ENCODE measurements around the gene GALNT7.

The GALNT7 gene

GRCh38 chr4:173247321-173247720, 78.7 kb downstream of the GALNT7 start:
- Mint-ChIP-seq H3K27me3 (no peaks in the 10 kb centered on the region), H3K36me3 (peaks cover 14% of the 10 kb centered on the region), H3K4me3 (no peak overlapping the region), H3K9me3 (ENCODE audit: low read depth) (no peaks in the 10 kb centered on the region), H3K27ac (no peak overlapping the region), H3K4me1 (ENCODE audit: low read depth) (peaks cover 18% of the 10 kb centered on the region)

DNA sequence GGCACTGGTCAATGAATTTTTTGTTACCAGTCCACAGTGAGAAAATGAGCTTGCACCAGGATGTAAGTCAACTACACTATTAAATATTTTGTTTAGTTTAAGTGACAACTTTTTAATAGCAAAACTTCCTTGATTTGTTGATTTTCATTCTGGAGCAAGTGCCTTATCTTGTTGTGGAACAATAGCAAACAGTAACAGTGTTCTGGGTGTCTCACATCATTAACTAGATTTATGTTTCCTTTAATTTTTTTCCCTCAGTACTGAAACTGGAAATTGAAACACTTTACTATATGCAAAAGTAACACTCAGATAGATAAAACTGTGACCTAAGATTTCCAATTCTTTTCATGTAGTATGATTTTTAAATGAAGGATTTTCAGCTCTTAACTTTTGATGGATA, 80.1 kb downstream of the GALNT7 start:
- Mint-ChIP-seq H3K4me1 (ENCODE audit: low read depth) (peaks cover 14% of the 10 kb centered on the region), H3K9me3 (ENCODE audit: low read depth) (no peaks in the 10 kb centered on the region), H3K36me3 (peaks cover 21% of the 10 kb centered on the region), H3K4me3 (no peak overlapping the region), H3K27me3 (no peaks in the 10 kb centered on the region), H3K27ac (no peak overlapping the region)

GRCh38 chr4:173252024-173252935, 83.7 kb downstream of the GALNT7 start:
- Mint-ChIP-seq H3K4me3 (no peak overlapping the region), H3K27me3 (no peaks in the 10 kb centered on the region), H3K36me3 (peaks cover 21% of the 10 kb centered on the region), H3K4me1 (ENCODE audit: low read depth) (peaks cover 6% of the 10 kb centered on the region), H3K27ac (no peak overlapping the region), H3K9me3 (ENCODE audit: low read depth) (no peaks in the 10 kb centered on the region)

- H3K4me3 Mint-ChIP-seq, result no peak overlapping the region
- peaks cover 14% of the 10 kb centered on the region for H3K36me3 Mint-ChIP-seq
- peak overlapping the region; percentile 56 for H3K27ac Mint-ChIP-seq
- peaks cover 8% of the 10 kb centered on the region for H3K4me1 Mint-ChIP-seq (ENCODE audit: low read depth)
- no peaks in the 10 kb centered on the region for H3K27me3 Mint-ChIP-seq
- no peaks in the 10 kb centered on the region for H3K9me3 Mint-ChIP-seq (ENCODE audit: low read depth)
Observed at GRCh38 chr4:173253561-173253960, 85.0 kb downstream of the GALNT7 start.

GRCh38 chr4:173254646-173255045, 86.0 kb downstream of the GALNT7 start:
- peaks cover 8% of the 10 kb centered on the region for H3K4me1 Mint-ChIP-seq (ENCODE audit: low read depth)
- no peaks in the 10 kb centered on the region for H3K27me3 Mint-ChIP-seq
- H3K27ac Mint-ChIP-seq, result no peak overlapping the region
- peaks cover 14% of the 10 kb centered on the region for H3K36me3 Mint-ChIP-seq
- H3K4me3 Mint-ChIP-seq, result no peak overlapping the region
- H3K9me3 Mint-ChIP-seq (ENCODE audit: low read depth), result no peaks in the 10 kb centered on the region

DNA sequence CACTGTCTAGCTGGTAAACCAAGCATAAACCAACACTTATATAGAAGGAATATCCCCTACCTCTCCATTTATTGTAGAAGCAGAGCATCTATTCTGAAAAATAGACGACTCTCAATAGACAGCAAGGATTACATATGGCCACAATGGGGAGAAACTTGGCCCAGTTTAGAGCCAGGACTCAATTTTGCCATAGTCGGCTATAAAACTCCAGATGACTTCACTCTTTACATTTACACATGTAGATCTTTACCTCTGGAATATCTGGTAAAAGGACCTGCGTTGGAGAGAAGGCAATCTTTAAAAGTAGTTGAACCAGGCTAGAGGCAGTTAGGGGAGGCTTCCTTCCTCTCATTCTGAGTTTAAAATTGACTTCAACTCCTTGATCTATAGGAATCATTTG, 88.2 kb downstream of the GALNT7 start:
- Mint-ChIP-seq H3K4me1 (ENCODE audit: low read depth) (peaks cover 8% of the 10 kb centered on the region), H3K9me3 (ENCODE audit: low read depth) (no peaks in the 10 kb centered on the region), H3K4me3 (no peak overlapping the region), H3K36me3 (peaks cover 8% of the 10 kb centered on the region), H3K27ac (no peak overlapping the region), H3K27me3 (no peaks in the 10 kb centered on the region)

DNA sequence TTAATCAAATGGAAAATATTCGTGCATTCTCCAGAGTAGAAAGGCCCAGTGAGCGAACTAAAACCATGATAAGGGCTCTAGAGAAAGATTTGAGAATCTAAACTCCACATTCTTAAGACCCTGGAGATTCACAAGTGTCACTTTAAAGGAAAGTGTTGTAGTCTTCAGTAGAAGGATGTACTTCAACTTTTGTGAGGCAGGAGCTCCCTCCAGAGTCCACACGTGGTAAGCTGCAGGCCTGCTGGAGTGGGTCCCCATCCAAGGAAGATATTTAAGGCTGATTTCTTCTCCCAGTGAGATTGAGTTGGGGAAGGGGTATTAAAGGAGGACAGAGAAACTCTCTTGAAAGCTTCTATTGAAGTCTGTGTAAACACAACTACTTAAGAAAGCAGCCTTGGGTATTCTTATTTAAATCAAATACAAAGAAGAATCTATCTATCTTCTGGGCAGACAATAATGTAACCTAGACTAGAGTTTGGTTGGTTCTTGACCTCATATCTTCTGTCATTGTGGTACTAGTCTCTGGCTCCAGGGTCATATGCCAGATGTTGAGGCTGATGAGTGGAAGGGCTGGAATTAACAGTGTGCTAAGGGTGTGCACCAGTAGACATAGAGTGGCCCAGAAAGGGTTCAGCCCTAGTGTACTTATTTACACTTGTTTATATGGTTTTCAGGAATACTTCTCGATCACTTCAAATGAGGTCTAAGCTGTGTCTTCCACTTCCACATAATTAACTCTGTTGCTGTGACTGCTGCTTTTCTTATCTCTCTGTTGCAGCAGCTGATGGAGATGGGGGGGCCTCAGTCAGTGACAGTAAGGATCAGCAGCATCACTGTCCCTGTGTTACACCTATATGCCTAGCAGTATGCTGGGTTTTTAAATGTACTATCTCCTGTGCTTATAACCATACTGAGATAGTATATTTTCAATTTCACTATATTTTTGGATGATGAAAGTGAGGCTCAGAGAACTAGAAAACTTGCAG, 89.4 kb downstream of the GALNT7 start:
- peaks cover 3% of the 10 kb centered on the region for H3K36me3 Mint-ChIP-seq
- H3K4me3 Mint-ChIP-seq, result no peak overlapping the region
- H3K27me3 Mint-ChIP-seq, result no peaks in the 10 kb centered on the region
- H3K27ac Mint-ChIP-seq, result no peak overlapping the region
- no peaks in the 10 kb centered on the region for H3K9me3 Mint-ChIP-seq (ENCODE audit: low read depth)
- H3K4me1 Mint-ChIP-seq (ENCODE audit: low read depth), result peaks cover 7% of the 10 kb centered on the region

- Mint-ChIP-seq H3K4me1 (ENCODE audit: low read depth) (peaks cover 11% of the 10 kb centered on the region), H3K27me3 (no peaks in the 10 kb centered on the region), H3K4me3 (no peak overlapping the region), H3K27ac (no peak overlapping the region), H3K36me3 (no peaks in the 10 kb centered on the region), H3K9me3 (ENCODE audit: low read depth) (no peaks in the 10 kb centered on the region)
Observed at GRCh38 chr4:173258866-173259265, 90.3 kb downstream of the GALNT7 start.

DNA sequence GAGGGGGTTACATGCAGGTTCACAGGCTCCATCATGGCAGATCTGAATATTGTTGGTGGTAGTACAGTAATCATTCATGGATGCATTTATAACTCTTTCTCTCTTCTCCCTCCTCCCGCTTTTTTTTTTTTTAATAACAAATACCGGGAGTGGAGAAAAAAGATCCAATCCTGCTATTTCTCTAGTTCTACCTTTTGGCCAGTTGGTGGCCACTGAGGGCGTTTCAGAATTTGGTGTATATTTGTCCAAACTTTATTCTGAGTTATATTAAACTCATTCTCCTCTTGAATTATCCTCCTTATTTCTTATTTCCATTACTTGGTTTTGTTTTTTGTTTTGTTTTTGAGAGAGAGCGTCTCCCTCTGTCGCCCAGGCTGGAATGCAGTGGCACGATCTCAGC, 90.7 kb downstream of the GALNT7 start:
- no peaks in the 10 kb centered on the region for H3K9me3 Mint-ChIP-seq (ENCODE audit: low read depth)
- H3K4me3 Mint-ChIP-seq, result no peak overlapping the region
- H3K4me1 Mint-ChIP-seq (ENCODE audit: low read depth), result peaks cover 16% of the 10 kb centered on the region
- no peak overlapping the region for H3K27ac Mint-ChIP-seq
- H3K27me3 Mint-ChIP-seq, result no peaks in the 10 kb centered on the region
- H3K36me3 Mint-ChIP-seq, result no peaks in the 10 kb centered on the region

GRCh38 chr4:173261052-173261451, 92.4 kb downstream of the GALNT7 start:
- Mint-ChIP-seq H3K4me3 (no peak overlapping the region), H3K27me3 (no peaks in the 10 kb centered on the region), H3K9me3 (ENCODE audit: low read depth) (no peaks in the 10 kb centered on the region)

GRCh38 chr4:173262375-173262774, 93.8 kb downstream of the GALNT7 start:
- Mint-ChIP-seq H3K9me3 (ENCODE audit: low read depth) (no peaks in the 10 kb centered on the region), H3K27ac (no peak overlapping the region), H3K4me3 (no peak overlapping the region), H3K4me1 (ENCODE audit: low read depth) (peaks cover 29% of the 10 kb centered on the region), H3K36me3 (no peaks in the 10 kb centered on the region), H3K27me3 (no peaks in the 10 kb centered on the region)

More at GRCh38 chr4:173261052-173261451, 92.4 kb downstream of the GALNT7 start:
- no peaks in the 10 kb centered on the region for H3K36me3 Mint-ChIP-seq
- H3K4me1 Mint-ChIP-seq (ENCODE audit: low read depth), result peaks cover 29% of the 10 kb centered on the region
- no peak overlapping the region for H3K27ac Mint-ChIP-seq

- no peaks in the 10 kb centered on the region for H3K27me3 Mint-ChIP-seq
- H3K4me3 Mint-ChIP-seq, result peak overlapping the region; percentile 46
- H3K27ac Mint-ChIP-seq, result no peak overlapping the region
- peaks cover 32% of the 10 kb centered on the region for H3K4me1 Mint-ChIP-seq (ENCODE audit: low read depth)
- H3K9me3 Mint-ChIP-seq (ENCODE audit: low read depth), result no peaks in the 10 kb centered on the region
- no peaks in the 10 kb centered on the region for H3K36me3 Mint-ChIP-seq
Observed at GRCh38 chr4:173264245-173264644, 95.6 kb downstream of the GALNT7 start.

GRCh38 chr4:173264684-173265185, 96.1 kb downstream of the GALNT7 start:
- no peaks in the 10 kb centered on the region for H3K36me3 Mint-ChIP-seq
- H3K27me3 Mint-ChIP-seq, result no peaks in the 10 kb centered on the region
- peak overlapping the region; percentile 46 for H3K4me3 Mint-ChIP-seq
- peaks cover 32% of the 10 kb centered on the region for H3K4me1 Mint-ChIP-seq (ENCODE audit: low read depth)
- H3K9me3 Mint-ChIP-seq (ENCODE audit: low read depth), result no peaks in the 10 kb centered on the region
- H3K27ac Mint-ChIP-seq, result no peak overlapping the region

DNA sequence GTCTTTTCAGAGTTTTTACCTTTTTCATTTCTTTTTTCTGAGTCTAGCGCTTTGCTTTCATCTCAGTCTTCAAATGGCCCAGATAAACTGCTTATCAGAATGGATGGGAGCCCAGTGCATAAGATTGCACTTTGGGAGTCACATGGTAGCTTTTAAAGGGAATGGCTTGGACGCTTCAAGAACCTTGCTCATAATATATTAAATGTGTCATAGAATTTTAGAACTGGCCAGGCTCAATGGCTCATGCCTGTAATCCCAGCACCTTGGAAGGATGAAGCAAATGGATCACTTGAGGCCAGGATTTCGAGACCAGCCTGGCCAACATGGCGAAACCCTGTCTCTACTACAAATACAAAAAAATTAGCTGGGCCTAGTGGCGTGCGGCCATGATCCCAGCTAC, 97.1 kb downstream of the GALNT7 start:
- no peaks in the 10 kb centered on the region for H3K36me3 Mint-ChIP-seq
- peaks cover 32% of the 10 kb centered on the region for H3K4me1 Mint-ChIP-seq (ENCODE audit: low read depth)
- H3K9me3 Mint-ChIP-seq (ENCODE audit: low read depth), result no peaks in the 10 kb centered on the region
- H3K4me3 Mint-ChIP-seq, result no peak overlapping the region
- H3K27ac Mint-ChIP-seq, result no peak overlapping the region
- H3K27me3 Mint-ChIP-seq, result no peaks in the 10 kb centered on the region

- no peak overlapping the region for H3K27ac Mint-ChIP-seq
- H3K36me3 Mint-ChIP-seq, result peaks cover 4% of the 10 kb centered on the region
- H3K9me3 Mint-ChIP-seq (ENCODE audit: low read depth), result peaks cover 2% of the 10 kb centered on the region
- H3K4me1 Mint-ChIP-seq (ENCODE audit: low read depth), result peaks cover 29% of the 10 kb centered on the region
- no peak overlapping the region for H3K4me3 Mint-ChIP-seq
- H3K27me3 Mint-ChIP-seq, result no peaks in the 10 kb centered on the region
Observed at GRCh38 chr4:173267711-173268110, 99.1 kb downstream of the GALNT7 start.

Measured in activated naive CD8-positive, alpha-beta T cell (primary cell).